Caco-2 (cell line): ENCODE measurements around the gene CA7. TPM values are rescaled to one million over a fixed set of nuclear protein-coding genes. Genes with fewer than 3 reads are reported as not detected.

Experiments
- BruUV-seq: library from RNA; stranded (reverse); fragments of 400-500 nt; replicated peaks from 2 replicates; lab custom pipeline; 2021; lab: Mats Ljungman, UMichigan
- CTCF ChIA-PET: fragments of 300-600 bp; sonication (Branson Sonifier 250); formaldehyde crosslinking; loops from one replicate; lab custom pipeline; 2022; ENCODE audit warnings: antibody characterized with exemption; lab: Charles Lee
- POLR2A ChIA-PET: fragments of 300-600 bp; sonication (Branson Sonifier 250); formaldehyde crosslinking; loops from one replicate; lab custom pipeline; 2022; ENCODE audit warnings: antibody characterized with exemption; lab: Charles Lee
- DNase-seq, 2 experiments: peaks; one replicate each; pipeline versions ENCODE4 v3.0.0 to v3.0.0-alpha.2; 2020 to 2022
- H3K27me3 ChIP-seq: replicated peaks from 2 replicates; pipeline ENCODE4 v1.6.0; 2011; ENCODE audit warnings: low read length; ENCODE audit not compliant: control insufficient read depth, insufficient read depth
- H3K36me3 ChIP-seq: 2 replicates; pipeline ENCODE4 v1.5.1; 2011; ENCODE audit warnings: low read length; ENCODE audit not compliant: control insufficient read depth, insufficient read depth
- H3K4me1 ChIP-seq: fragments of 250-450 bp; sonication (Bioruptor Pico); 2 replicates; pipeline ENCODE4 v1.5.1; 2020; ENCODE audit warnings: mild to moderate bottlenecking
- H3K4me3 ChIP-seq: 2 replicates; pipeline ENCODE4 v1.5.1; 2011; ENCODE audit warnings: low read depth, mild to moderate bottlenecking, control low read depth, low read length
- H3K9me3 ChIP-seq: fragments of 250-450 bp; sonication (Bioruptor Pico); 2 replicates; pipeline ENCODE4 v1.5.1; 2020; ENCODE audit warnings: mild to moderate bottlenecking, moderate library complexity
- H3K27ac Mint-ChIP-seq: one replicate; pipeline ENCODE4 v1.8.0; 2022; ENCODE audit warnings: mixed read lengths; ENCODE audit not compliant: unreplicated experiment
- H3K27me3 Mint-ChIP-seq: one replicate; pipeline ENCODE4 v1.8.0; 2022; ENCODE audit warnings: mixed read lengths; ENCODE audit not compliant: insufficient read depth, unreplicated experiment
- H3K36me3 Mint-ChIP-seq: one replicate; pipeline ENCODE4 v1.8.0; 2022; ENCODE audit warnings: mild to moderate bottlenecking, mixed read lengths; ENCODE audit not compliant: insufficient read depth, unreplicated experiment
- H3K4me1 Mint-ChIP-seq: one replicate; pipeline ENCODE4 v1.8.0; 2022; ENCODE audit warnings: low read depth, mixed read lengths; ENCODE audit not compliant: unreplicated experiment
- H3K4me3 Mint-ChIP-seq: one replicate; pipeline ENCODE4 v1.8.0; 2022; ENCODE audit warnings: mild to moderate bottlenecking, moderate library complexity, mixed read lengths; ENCODE audit not compliant: unreplicated experiment
- H3K9me3 Mint-ChIP-seq: one replicate; pipeline ENCODE4 v1.8.0; 2022; ENCODE audit warnings: mixed read lengths; ENCODE audit not compliant: unreplicated experiment
- CTCF ChIP-seq, 2 experiments: fragments of 200-600 bp in 1 of 2; IDR thresholded peaks; 1 replicate in 1 of 2; 2 replicates in 1 of 2; pipeline versions ENCODE4 v1.5.1 to v1.8.0; 2011 to 2022; ENCODE audit warnings: antibody characterized with exemption in 1 of 2, control low read depth in 1 of 2, inconsistent platforms in 1 of 2, low read depth in 1 of 2, low read length in 1 of 2, mild to moderate bottlenecking in 1 of 2, moderate library complexity in 1 of 2; ENCODE audit not compliant: insufficient read depth in 1 of 2, severe bottlenecking in 1 of 2, unreplicated experiment in 1 of 2
- intact Hi-C: fragments of 100-400 bp; cut with micrococcal nuclease; formaldehyde crosslinking; loops from one replicate; pipeline ENCODE4 v1.10.0; 2022; ENCODE audit not compliant: unreplicated experiment
- total RNA-seq: library from RNA; stranded (reverse); gene quantifications from 2 replicates; pipeline ENCODE4 v1.2.3, GENCODE V29; 2022

Gene CA7
- total RNA-seq, 1 experiment from 2014 or later = 0.68 TPM

- no peaks in the 10 kb centered on the region for H3K36me3 ChIP-seq
- Mint-ChIP-seq H3K4me1 (peaks cover 21% of the 10 kb centered on the region), H3K27ac (no peak overlapping the region), H3K36me3 (no peaks in the 10 kb centered on the region), H3K27me3 (peaks cover 13% of the 10 kb centered on the region), H3K9me3 (no peaks in the 10 kb centered on the region), H3K4me3 (no peak overlapping the region)
- BruUV-seq = no TSS peak
- ChIA-PET POLR2A (no interaction called here), CTCF (interaction anchor here (1.9 to 5.3 kb wide), 2 partner anchors 15 to 27 kb away, joined by 9 to 45 read pairs; partner anchors contain the start of gene NAE1)
- no peaks in the 10 kb centered on the region for H3K9me3 ChIP-seq
- TF ChIP-seq CTCF (IDR thresholded peaks at IDR 0.05; ENCODE audit: insufficient read depth in 1 of 2, low read depth in 1 of 2, low read length in 1 of 2, severe bottlenecking in 1 of 2, unreplicated experiment in 1 of 2) = no peak
- intact Hi-C loops = no loop called here
- no peaks in the 10 kb centered on the region; the same call in 1 of the 2 replicates for H3K27me3 ChIP-seq
- no peak overlapping the region for H3K4me3 ChIP-seq
- H3K4me1 ChIP-seq = peaks cover 23% of the 10 kb centered on the region
- DNase-seq = peak in 1 of 2 experiments; percentile 24
These were observed 1.6 kb downstream of the CA7 start for GRCh38 chr16:66845791-66846221.

- Mint-ChIP-seq H3K27me3 (peaks cover 13% of the 10 kb centered on the region), H3K4me3 (no peak overlapping the region), H3K4me1 (peaks cover 21% of the 10 kb centered on the region), H3K27ac (no peak overlapping the region), H3K36me3 (peaks cover under 1% of the 10 kb centered on the region), H3K9me3 (no peaks in the 10 kb centered on the region)
- intact Hi-C loops = no loop called here
- no peaks in the 10 kb centered on the region for H3K36me3 ChIP-seq
- ChIA-PET CTCF (interaction anchor here (1.9 to 5.3 kb wide), 2 partner anchors 15 to 27 kb away, joined by 9 to 45 read pairs; partner anchors contain the start of gene NAE1), POLR2A (interaction anchor here (0.6 kb wide), 1 partner anchor 95 kb away, joined by 3 read pairs; the partner anchor contains the start of gene DYNC1LI2)
- H3K27me3 ChIP-seq = no peaks in the 10 kb centered on the region; the same call in 1 of the 2 replicates
- BruUV-seq = no TSS peak
- DNase-seq = no peak
- H3K4me1 ChIP-seq = peaks cover 23% of the 10 kb centered on the region
- no peak for TF ChIP-seq CTCF (IDR thresholded peaks at IDR 0.05; ENCODE audit: insufficient read depth in 1 of 2, low read depth in 1 of 2, low read length in 1 of 2, severe bottlenecking in 1 of 2, unreplicated experiment in 1 of 2)
- no peaks in the 10 kb centered on the region for H3K9me3 ChIP-seq
- no peak overlapping the region for H3K4me3 ChIP-seq
These were observed 2.1 kb downstream of the CA7 start for GRCh38 chr16:66846266-66846665.

- BruUV-seq = no TSS peak
- peaks cover 5% of the 10 kb centered on the region for H3K36me3 Mint-ChIP-seq
- CTCF ChIA-PET = interaction anchor here (1.9 to 5.3 kb wide), 2 partner anchors 16 to 26 kb away, joined by 9 to 45 read pairs; partner anchors contain the start of gene NAE1
- no peak overlapping the region for H3K27ac Mint-ChIP-seq
- peaks cover 10% of the 10 kb centered on the region for H3K27me3 Mint-ChIP-seq
- POLR2A ChIA-PET = interaction anchor here (0.6 kb wide), 1 partner anchor 96 kb away, joined by 3 read pairs; the partner anchor contains the start of gene DYNC1LI2
- DNase-seq = no peak
- Histone ChIP-seq H3K9me3 (no peaks in the 10 kb centered on the region), H3K4me3 (no peak overlapping the region), H3K4me1 (peaks cover 23% of the 10 kb centered on the region), H3K36me3 (no peaks in the 10 kb centered on the region), H3K27me3 (no peaks in the 10 kb centered on the region; the same call in 1 of the 2 replicates)
- no peak for TF ChIP-seq CTCF (IDR thresholded peaks at IDR 0.05; ENCODE audit: insufficient read depth in 1 of 2, low read depth in 1 of 2, low read length in 1 of 2, severe bottlenecking in 1 of 2, unreplicated experiment in 1 of 2)
- H3K4me1 Mint-ChIP-seq = peaks cover 21% of the 10 kb centered on the region
- intact Hi-C loops = no loop called here
- no peak overlapping the region for H3K4me3 Mint-ChIP-seq
- H3K9me3 Mint-ChIP-seq = no peaks in the 10 kb centered on the region
These were observed 2.6 kb downstream of the CA7 start for GRCh38 chr16:66846831-66847230.
